NCI-H226 (cell line): ENCODE data around the gene TNFAIP3.
A peak's percentile ranks its signal among the peaks of the same experiment; 100 is the strongest.

ENCODE experiments used
- DNase-seq: peaks from one replicate; pipeline ENCODE4 v3.0.0-alpha.2; 2015

The TNFAIP3 gene

GRCh38 chr6:137845460-137845859 lies 21.6 kb upstream of the TNFAIP3 start:
- peak; percentile 44 for DNase-seq

GRCh38 chr6:137846274-137846673 lies 20.8 kb upstream of the TNFAIP3 start:
- DNase-seq: no peak

GRCh38 chr6:137846772-137847313 lies 20.2 kb upstream of the TNFAIP3 start:
- DNase-seq: no peak

- DNase-seq: no peak
Observed at GRCh38 chr6:137847748-137848147, 19.3 kb upstream of the TNFAIP3 start.

GRCh38 chr6:137848672-137849071 lies 18.4 kb upstream of the TNFAIP3 start:
- DNase-seq: no peak

GRCh38 chr6:137849181-137849980 lies 17.7 kb upstream of the TNFAIP3 start:
- no peak for DNase-seq

GRCh38 chr6:137849981-137850714 lies 16.9 kb upstream of the TNFAIP3 start:
- no peak for DNase-seq

- no peak for DNase-seq
Observed at GRCh38 chr6:137850816-137851602, 16.1 kb upstream of the TNFAIP3 start.

GRCh38 chr6:137851669-137852068 lies 15.4 kb upstream of the TNFAIP3 start:
- no peak for DNase-seq

GRCh38 chr6:137852346-137852745 lies 14.7 kb upstream of the TNFAIP3 start:
- DNase-seq: no peak

- no peak for DNase-seq
Observed at GRCh38 chr6:137852811-137853210, 14.2 kb upstream of the TNFAIP3 start.

- DNase-seq: peak; percentile 52
Observed at GRCh38 chr6:137853569-137854213, 13.4 kb upstream of the TNFAIP3 start.

- peak; percentile 65 for DNase-seq
Observed at GRCh38 chr6:137856138-137856898, 10.7 kb upstream of the TNFAIP3 start.

- DNase-seq: no peak
Observed at GRCh38 chr6:137859025-137859424, 8.0 kb upstream of the TNFAIP3 start.

- DNase-seq: no peak
Observed at GRCh38 chr6:137860394-137861005, 6.6 kb upstream of the TNFAIP3 start.

GRCh38 chr6:137861550-137862337 lies 5.3 kb upstream of the TNFAIP3 start:
- no peak for DNase-seq

GRCh38 chr6:137862419-137863090 lies 4.5 kb upstream of the TNFAIP3 start:
- DNase-seq: no peak

- DNase-seq: peak; percentile 32
Observed at GRCh38 chr6:137863091-137863797, 3.8 kb upstream of the TNFAIP3 start.

- DNase-seq: no peak
Observed at GRCh38 chr6:137864812-137865508, 2.1 kb upstream of the TNFAIP3 start.
